DLD1 (cell line): ENCODE measurements around the gene TMEM138.

Source experiments
- in situ Hi-C: cut with HindIII; loops from 2 replicates; pipeline ENCODE4 v1.10.0; 2017; ENCODE audit warnings: low sequenced_read_pairs

TMEM138 gene

DNA sequence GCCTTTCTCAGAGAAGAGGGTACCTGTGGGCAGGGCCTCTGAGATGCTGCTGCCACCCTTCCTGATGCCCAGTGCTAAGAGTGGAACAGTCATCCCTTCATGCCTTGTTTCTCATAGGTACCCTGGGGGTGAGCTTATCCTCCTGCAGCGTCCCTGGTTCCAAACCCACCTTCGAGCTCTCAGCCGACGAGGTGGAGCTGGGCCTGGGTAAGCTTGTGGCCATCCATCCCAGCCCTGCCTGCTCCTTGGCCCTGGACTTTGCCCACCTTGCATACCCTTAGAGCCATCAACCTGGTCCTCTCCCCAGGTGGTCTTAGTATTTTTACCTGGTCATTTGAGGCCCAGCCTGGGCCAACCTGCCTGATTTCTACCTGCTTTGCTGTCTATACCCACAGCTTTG, 20.5 kb upstream of the TMEM138 start:
- in situ Hi-C loops: no loop called here

DNA sequence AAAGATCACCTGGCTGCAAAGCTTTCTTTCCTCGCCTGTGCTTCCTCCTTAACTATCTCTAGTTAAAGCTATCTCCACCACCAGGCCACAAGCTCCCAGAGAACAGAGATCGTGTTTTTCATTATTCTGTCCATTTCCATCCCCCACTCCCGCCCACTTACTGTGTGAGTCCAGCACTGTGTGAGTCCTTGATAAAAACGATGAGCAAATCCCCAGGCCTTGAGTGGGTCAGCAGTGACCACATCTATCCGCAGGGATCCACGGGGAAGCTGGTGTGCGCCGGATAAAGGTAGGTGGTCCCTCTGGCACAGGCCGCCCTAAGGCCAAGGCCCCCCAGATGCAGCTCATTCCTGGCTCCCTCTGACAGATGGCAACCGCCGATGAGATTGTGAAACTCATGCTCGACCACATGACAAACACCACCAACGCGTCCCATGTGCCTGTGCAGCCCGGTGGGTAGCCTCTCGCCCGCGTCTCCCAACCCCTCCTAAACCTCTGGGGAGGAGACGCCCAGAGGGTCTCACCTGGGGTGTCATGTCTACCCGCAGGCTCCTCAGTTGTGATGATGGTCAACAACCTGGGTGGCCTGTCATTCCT, 19.9 kb upstream of the TMEM138 start:
- in situ Hi-C loops: no loop called here

DNA sequence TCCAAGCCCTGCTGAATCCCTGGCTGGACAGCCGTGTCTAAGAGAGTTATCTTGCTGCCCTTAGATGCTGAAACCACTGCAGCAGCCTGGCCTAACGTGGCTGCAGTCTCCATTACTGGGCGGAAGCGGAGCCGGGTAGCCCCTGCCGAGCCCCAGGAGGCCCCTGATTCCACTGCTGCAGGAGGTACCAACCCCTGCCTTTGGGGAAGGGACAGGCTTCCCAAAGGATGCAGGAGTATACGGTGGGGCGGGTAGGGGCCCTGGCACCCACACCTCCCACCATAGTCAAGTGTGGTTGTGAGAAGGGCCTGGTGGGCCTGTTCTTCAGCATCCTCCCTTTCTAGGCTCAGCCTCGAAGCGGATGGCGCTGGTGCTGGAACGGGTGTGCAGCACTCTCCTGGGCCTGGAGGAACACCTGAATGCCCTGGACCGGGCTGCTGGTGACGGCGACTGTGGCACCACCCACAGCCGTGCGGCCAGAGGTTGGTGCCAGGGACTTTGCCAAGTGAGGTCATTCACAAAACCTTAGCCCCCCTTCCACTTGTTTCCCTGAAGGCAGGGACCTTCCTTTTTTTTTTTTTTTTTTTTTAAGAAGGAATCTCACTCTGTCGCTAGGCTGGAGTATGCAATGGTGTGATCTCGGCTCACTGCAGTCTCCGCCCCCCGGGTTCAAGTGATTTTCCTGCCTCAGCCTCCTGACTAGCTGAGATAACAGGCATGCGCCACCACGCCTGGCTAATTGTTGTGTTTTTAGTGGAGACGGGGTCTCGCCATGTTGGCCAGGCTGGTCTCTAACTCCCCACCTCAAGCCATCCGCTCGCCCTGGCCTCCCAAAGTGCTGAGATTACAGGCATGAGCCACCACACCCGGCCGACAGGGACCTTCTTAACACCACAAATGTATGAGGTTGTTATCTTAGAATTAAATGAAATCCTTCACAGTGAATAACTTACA, 18.1 kb upstream of the TMEM138 start:
- in situ Hi-C loops: no loop called here

DNA sequence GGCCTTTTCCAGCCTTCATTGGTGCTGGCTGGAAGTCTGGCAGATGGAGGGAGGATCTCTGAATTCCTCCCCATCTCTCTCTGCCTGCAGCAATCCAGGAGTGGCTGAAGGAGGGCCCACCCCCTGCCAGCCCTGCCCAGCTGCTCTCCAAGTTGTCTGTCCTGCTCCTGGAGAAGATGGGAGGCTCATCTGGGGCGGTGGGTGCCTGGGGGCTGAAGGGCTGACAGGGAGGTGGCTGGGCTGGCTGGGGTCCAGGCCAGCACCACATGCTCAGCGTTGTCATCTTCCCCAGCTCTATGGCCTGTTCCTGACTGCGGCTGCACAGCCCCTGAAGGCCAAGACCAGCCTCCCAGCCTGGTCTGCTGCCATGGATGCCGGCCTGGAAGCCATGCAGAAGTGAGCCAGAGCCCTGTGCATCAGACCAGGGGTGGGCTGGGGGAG, 17.0 kb upstream of the TMEM138 start:
- in situ Hi-C loops: no loop called here

DNA sequence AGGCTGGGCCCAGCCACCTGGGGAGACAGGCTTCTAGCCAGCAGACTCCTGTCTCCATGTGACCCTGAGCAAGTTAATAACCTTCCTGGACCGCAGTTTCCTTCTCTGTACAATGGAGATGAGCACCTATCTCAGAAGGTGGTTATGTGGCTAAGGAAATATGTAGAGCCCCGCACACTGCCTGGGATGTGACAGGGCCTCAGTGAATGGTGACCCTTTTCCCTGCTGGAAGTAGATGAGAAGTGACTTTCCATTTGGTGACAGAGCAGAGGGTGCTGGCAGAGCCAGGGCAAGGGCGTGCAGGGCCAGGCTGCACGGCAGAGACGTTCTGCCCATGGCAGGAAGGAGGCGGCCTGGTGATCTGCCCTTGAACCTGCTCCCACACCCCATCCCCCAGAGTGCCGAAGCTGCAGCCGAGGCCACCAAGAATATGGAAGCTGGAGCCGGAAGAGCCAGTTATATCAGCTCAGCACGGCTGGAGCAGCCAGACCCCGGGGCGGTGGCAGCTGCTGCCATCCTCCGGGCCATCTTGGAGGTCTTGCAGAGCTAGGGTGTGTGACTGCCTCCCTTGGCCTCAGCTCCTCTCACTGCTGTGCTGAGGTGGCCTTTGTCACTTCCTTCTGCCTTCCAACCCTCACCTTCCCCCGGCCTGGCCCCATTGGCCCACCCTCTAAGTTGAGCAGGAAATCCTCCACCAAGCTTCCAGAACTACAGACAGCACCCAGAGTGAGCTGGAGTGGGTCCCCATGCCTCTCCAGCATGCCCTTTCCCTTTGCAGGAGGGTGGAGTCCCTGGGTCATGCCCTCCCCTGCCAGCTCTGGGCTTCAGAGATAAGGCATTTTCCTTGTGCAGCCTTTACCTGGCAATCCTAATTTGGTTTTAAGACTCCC, 16.0 kb upstream of the TMEM138 start:
- in situ Hi-C loops: no loop called here

DNA sequence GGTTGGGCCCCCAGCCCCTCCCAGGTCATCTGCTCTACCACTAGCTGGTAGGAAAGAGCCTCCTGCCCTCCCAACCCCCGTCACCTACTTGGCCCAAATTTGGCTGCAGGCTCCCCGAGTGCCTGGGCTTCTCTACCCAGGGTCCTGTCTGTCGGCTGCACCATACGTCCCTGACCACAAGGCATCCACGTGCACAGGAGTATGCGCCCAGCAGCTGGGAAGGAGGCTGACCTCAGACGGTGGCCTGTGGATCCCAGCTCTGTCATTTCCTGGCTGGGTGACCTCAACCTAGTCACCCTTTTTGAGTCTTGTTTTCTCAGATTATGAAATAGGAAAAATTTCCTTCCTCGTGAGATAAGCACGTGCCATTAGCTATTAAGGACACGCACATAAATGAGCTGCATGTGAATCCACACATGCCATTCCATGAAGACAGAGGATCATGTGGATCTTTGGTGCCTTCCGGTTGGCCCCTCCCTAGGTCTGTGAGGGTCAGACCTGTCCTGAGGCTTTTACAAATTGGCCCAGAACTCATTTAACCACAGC, 14.2 kb upstream of the TMEM138 start:
- in situ Hi-C loops: no loop called here

DNA sequence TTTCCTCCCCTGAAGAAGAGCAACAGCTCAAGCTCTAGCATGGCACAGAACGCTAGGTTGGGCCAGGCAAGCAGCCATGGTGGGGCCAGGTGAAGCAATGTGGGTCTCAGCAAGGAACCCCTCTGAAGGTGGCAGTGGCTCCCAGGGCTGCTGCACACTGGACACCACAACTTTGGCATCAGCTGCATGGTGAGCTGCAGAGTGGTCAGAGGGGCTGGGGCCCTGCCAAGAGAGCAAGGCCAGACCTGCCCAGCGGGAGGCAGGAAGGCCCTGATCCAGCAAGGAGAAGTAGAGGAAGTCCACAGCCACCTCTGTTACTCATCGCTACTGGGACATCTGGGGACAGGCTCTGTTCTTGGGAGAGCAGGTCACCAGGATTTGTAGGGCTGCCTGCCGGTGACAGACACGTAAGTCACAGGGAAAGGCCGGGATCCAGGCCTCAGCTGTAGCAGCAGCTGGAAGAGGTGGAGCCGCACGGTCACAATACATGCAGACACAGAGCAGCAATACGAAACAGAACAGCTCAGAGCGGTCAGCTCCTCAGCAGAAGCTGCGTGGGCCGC, 12.9 kb upstream of the TMEM138 start:
- in situ Hi-C loops: no loop called here

DNA sequence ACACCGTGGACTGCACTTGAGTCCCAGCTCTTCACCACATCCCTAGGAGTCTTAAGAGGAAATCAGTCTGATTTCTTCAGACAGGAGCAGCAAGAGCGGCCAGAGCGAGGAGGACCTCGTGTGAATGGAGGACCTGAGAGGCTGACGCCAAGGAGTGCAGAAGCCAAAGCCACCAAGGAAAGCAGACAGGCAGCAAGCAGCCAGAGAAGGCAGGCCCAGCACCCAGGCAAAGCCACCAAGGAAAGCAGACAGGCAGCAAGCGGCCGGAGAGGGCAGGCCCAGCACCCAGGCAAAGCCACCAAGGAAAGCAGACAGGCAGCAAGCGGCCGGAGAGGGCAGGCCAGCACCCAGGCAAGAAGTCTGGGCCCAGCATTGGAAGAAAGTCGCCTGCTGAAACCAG, 12.3 kb upstream of the TMEM138 start:
- in situ Hi-C loops: no loop called here

DNA sequence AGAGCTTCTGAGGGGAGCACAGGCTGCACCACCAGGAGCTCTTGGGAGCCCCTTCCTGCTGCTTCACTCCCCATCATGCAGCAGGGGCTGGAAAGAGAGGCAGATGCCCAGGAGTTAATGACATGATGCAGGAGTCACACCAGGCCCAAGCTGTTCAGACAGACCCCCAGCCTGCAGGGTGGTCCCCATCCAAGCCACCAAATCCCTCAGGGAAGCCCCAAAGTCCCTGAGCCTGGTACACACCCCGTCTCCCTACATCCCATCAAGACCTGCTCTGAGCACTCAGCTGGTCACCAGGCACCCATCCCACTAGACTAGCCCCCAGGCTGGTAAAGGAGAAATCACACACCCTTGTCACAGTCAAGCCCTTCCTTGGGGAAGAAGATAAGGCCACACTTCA, 11.8 kb upstream of the TMEM138 start:
- in situ Hi-C loops: no loop called here

DNA sequence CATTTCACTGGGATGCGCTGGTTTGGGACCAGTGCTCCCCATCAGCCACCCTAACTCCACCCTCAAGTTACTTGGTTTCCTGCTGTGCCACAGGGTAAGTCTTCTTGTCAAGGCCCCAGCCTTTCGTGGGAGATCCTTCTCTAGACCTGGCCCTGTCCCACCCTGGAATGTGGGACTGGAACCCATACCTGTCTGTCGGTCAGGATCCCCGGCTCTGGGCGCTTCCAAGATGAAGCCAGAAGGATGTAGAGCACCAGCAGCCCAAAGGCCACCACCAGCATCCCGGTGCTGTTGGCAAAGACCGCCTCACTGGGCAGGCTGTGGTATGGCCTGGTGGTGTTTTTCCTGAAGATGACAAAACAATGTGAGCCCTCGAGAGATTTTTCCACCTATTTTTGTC, 11.4 kb upstream of the TMEM138 start:
- in situ Hi-C loops: no loop called here

DNA sequence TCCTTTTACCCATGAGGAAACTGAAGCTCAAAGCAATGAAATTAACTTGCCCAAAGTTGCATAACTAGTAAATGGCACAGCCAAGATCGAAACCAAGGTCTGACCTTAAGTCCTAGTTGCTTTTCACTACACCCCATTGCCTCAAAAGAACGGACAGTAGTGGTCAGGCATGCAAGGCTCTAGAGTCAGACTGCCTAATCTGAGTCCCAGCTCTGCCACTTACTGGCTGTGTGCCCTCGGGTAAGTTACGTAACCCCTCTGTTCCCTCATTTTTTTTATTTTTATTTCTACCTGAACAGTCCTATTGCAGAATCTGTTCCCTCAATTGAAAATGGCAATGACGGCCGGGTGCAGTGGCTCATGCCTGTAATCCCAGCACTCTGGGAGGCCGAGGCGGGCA, 10.1 kb upstream of the TMEM138 start:
- in situ Hi-C loops: no loop called here

DNA sequence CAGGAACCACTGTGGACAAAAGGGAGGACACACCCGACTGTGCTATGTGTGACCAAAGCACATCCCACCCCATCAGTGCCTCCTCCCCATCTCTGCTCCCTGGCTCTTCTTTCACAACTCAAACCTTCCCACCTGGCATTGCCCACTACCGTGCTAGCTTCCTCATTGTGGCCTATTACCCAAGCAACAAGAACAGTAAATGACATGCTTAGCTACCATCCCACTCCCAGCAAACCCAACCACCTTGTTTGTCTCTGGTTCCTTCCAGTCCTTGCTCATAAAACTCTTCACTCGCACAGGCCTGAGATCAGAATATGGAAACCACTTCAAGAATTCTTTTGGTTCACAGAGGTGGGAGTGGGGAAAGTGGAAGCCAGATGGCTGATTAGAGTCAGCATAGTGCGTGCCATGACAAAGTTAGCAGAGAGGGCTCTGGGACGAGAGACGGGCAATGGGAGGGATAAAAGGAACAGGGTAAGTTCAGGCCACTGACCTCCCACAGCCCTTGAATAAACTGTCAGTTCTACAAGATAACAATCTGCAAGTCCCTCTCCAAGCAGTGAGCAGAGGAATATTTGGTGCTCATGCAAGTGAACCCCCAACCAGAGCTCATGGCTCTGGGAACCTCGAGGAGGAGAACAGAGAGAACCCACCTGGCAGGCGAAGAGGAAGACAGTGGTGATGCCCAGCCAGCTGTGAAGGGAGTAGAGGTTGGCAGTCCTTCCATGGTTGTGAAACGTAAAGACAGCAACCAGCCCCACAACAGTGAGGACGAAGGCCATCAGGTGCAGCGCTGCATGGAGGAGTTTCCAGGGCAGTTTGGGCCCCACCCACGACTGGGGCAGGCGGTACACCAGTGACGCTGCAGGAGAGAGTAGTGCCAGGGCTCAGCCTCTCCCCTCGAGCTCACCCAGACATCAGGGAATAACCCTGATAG, 8.8 kb upstream of the TMEM138 start:
- in situ Hi-C loops: no loop called here

DNA sequence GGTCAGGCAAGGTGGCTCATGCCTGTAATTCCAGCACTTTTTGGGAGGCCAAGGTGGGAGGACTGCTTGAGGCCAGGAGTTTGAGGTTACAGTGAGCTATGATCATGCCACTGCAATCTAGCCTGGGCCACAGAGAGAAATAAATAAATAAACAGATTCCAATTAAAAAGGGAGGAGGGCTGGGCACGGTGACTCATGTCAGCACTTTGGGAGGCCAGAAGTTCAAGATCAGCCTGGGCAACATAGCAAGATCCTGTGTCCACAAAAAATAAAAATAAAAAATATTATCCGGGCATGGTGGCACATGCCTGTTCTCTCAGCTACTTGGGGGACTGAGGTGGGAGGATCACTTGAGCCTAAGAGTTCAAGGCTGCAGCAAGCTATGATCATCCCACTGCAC, 8.0 kb upstream of the TMEM138 start:
- in situ Hi-C loops: no loop called here

DNA sequence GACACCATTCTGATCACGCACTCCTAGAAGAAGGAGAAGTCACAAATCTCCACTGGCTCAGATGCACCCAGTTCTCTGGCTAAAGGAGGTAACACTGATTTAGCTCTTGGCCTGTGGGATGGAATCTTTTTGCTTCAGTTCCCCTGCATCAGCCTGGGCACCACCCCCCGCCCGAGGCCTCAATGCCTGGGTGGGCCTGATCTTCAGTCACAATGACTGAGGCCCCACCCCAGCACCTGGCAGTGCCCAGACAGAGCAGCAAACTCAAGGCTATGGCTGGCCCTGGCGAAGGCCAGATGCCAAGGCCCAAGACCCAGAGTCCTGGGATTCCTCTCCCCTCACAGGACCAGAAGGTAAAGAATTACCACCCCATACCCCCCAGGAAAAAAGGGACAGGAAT, 5.5 kb upstream of the TMEM138 start:
- in situ Hi-C loops: no loop called here

DNA sequence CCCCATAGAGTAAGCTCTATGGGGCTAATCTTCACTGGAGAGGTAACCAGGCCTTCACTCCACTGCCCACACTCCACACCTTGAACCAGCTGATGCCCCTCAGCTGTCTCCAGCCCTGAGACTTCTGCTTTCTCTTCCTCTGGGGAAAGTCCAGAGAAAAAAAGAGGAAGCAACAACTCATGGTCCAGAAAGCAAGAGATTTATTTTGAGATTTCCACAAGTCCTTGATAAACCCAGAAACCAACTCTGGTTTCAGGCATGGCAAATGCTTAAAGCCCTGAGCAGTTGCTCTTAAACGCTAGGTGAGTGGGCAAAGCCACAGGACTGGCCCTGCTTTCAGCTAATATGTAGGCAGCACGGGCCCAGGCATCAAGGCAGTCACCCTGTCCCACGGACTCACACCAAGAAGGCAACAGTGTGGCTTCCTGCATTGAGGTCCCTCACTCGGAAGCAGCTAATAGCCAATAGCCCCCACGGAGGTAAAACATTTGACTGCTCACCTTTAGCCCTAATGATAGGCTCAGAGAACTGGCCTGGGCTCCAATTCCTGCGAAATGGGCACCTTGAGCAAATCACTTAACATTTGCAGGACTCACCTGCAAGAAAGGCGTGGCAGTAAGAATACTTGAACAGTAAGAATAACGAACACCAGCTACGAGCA, 4.8 kb upstream of the TMEM138 start:
- in situ Hi-C loops: no loop called here

DNA sequence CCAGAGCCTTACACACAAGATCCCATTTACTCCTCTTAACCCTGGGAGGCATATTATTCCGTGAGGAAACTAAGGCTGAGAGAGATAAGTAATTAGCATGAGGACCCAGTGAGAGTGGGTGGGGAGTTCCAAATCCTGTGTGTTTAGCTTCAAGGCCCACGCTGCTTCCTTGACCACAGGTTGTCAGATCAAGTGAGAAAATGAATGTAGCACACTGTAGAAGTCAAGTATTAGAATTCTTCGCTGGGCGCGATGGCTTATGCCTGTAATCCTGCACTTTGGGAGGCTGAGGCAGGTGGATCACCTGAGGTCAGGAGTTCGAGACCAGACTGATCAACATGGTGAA, 4.3 kb upstream of the TMEM138 start:
- in situ Hi-C loops: no loop called here

DNA sequence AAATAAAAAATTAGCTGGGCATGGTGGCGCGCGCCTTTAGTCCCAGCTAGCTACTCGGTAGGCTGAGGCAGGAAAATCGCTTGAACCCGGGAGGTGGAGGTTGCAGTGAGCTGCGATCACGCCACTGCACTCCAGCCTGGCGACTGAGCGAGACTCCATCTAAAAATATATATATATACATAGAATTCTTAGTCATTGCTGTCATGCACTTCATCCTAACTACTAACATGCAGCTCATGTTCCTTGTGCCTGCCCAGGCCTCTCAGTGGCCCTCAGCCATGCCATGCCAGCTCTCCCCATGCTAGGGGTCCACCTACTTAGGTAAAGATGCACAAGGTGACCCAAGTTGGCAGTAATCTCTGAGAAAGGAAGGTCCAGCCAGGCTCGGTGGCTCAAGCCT, 3.6 kb upstream of the TMEM138 start:
- in situ Hi-C loops: no loop called here

DNA sequence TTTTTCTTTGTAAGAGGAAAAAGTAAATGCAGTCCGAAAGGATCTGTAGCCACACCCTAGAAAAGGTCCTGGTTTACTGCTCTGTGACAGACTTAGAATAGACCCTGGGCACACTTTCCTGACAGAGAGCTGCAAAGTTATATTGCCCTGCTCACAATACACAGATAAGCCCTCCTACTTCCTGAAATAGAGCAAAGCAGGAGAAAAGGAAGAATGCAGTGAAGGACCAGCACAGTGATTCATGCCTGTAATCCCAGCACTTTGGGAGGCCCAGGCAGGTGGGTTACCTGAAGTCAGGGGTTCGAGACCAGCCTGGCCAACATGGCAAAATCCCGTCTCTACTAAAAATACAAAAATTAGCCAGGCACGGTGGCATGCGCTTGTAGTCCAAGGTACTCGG, 2.7 kb upstream of the TMEM138 start:
- in situ Hi-C loops: no loop called here

DNA sequence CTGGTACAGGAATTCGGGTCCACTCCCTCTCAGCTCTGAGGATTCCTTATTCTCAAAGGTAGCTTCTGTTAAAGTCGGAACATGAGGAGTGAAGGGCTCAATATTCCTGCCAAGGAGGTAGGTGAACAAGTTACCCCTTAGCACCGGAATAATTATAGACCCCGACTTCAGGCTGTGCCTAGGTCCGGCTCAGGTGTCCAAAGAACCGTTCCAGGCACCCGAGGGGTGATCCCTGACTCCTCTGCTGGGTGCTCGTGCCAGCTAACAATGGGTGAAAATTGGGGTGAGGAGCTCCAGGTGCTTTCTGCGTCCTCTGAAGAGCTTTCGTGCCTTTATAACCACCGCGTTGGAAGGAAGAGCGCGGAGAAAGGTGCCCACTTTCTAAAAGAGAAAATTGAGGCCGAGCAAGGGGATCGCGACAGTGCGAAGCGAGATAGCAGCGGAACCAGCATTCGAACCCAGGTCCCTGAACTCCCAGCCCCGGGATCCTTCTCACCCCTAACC, 885 bp upstream of the TMEM138 start:
- in situ Hi-C loops: no loop called here
